ENCODE results near the gene RER1.

RER1 gene

DNA sequence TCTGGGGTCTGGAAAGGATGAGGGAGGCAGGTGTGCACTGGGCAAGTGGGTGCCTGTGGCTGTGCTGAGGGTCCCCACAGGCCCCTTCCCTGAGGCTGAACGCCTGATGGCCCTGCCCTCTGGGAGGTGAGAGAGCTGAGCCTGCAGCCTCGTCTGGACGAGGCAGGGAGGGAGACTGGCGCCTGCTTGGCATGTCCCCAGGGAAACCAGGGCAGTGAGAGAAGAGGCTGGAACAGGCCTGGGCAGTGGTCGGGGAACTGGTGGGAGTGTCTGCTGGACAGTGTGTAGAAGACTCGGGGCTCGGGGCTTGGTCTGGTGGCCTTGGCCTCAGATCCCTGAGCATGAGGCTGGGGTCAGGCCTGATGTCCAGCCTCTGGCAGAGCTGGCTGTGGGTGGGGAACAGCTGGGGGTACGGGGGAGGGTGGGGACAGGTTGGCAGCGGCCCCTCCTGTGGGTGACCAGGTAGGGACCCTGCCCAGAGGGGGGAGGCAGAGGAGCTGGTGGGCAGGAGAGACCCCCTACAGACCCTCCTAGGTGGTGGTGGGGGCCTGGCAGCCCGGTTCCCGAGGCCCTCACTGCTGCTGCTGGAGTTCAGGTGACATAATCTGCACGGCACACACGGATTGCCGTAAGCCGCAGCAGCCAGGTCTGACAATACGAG lies 53.7 kb downstream of the RER1 start:
- no peak for DNase-seq (ENCODE audit: low read depth in 2 of 2)

DNA sequence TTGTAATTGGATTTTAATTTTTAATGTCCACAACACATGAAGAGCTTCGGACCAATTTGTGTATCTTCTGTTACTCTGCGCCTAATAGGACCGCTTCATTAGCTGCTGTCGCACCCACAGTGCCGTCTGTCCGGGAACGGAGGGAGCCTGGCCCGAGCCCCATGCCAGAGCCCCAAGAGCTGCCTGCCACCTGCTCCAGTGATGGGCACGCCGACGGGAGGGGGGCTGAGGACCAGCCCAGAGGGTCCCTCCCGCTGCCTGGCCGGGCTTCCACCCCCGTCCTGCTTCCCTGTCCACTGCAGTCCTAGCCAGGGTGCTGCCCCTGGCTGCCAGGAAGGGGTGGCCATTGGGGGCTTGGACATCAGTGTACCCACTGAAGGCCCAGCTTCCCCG lies 54.2 kb downstream of the RER1 start:
- DNase-seq (ENCODE audit: low read depth in 2 of 2), result no peak

DNA sequence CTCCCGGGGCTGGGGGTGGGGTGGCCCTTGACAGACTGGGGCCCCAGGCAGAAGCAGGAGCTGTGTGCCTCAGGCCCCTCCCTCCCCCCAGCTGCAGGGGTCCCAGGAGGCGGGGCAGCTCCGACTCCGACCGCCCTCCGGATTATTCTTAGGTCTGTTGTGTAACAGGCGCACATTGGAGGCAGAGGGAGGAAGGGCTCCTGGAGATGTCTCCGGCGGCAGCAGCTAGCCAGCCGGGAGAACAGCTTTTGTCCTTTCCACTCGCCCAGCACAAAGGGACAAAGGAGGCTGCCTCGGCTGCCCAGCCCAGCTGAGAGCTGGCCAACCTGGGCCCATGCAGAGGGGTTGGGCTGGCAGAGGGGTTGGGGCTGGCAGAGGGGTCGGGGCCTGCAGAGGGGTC lies 54.8 kb downstream of the RER1 start:
- no peak for DNase-seq (ENCODE audit: low read depth in 2 of 2)

DNA sequence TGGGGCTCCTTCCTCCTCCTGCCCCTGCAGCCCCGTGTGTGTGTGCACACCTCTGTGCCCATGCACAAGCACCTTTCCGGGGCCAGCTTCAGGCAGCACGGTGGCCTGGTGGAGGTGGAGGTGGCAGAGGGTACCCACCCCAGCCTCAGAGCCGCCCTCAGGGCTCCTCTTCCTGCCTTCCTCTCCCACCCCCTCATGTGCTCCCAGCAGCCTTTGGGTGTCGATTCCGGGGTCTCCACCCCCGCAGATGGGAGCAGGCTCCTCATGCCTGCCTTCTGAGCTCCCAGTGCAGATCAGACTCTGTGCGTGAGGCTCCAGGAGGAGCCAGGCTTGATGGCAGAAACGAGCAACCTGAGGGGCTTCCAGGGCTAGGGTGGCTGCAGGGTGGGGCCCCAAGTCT lies 55.2 kb downstream of the RER1 start:
- DNase-seq (ENCODE audit: low read depth in 2 of 2), result no peak

DNA sequence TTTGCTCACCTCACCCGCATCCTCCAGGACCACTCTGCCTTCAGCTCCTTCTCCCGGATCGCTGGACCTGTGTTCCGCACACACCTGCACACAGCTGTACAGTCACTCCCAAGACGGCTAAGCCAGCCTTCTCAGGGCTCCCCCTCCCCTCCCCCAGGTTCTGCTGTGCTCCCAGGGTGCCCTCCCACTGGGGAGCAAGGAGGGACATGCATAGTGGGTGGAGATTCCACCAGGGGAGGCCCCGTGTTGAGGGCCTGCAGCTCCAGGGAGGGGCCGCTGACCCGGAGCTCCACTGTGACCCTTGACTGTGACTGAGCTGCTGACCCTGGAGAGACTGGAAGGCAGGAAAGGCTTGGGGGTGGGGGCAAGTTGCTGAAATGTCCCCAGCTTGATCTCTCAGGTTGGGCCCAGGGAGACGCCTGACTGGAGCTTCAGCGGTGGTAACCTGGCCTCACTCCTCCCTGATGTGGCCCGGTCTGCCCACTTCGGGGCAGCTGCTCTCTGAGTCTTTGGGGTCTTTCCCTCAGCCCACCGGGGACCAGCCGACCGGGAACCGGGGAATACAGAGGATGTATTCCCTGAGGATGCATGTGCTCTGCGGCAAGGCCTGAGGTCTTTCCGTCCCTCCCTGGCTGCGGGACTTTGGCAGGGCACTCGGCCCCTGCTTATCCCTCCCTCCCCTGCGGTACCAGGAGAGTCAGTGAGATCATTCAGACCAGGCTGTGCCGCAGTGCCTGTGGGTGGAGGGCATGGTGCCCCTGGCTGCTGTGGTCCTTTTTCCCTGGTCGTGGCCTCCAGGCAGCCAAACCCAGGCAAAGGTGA lies 55.8 kb downstream of the RER1 start:
- DNase-seq (ENCODE audit: low read depth in 2 of 2), result no peak

DNA sequence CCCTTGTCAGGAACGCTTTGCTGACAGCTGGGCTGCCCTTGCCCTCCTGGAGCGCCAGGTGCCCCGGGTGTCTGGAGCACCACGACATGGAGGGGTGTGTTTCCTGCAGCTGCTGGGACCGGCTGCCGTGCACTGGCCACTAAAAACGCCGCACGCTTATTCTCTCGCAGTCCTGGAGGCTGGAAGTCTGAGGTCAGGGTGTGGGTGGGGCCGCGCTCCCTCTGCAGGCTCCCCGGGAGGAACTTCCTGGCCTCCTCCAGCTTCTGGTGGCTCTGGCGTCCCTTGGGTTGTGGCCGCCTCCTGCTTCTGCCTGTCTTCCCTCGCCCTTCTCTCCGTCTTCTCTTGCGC lies 56.4 kb downstream of the RER1 start:
- DNase-seq (ENCODE audit: low read depth in 2 of 2), result no peak

DNA sequence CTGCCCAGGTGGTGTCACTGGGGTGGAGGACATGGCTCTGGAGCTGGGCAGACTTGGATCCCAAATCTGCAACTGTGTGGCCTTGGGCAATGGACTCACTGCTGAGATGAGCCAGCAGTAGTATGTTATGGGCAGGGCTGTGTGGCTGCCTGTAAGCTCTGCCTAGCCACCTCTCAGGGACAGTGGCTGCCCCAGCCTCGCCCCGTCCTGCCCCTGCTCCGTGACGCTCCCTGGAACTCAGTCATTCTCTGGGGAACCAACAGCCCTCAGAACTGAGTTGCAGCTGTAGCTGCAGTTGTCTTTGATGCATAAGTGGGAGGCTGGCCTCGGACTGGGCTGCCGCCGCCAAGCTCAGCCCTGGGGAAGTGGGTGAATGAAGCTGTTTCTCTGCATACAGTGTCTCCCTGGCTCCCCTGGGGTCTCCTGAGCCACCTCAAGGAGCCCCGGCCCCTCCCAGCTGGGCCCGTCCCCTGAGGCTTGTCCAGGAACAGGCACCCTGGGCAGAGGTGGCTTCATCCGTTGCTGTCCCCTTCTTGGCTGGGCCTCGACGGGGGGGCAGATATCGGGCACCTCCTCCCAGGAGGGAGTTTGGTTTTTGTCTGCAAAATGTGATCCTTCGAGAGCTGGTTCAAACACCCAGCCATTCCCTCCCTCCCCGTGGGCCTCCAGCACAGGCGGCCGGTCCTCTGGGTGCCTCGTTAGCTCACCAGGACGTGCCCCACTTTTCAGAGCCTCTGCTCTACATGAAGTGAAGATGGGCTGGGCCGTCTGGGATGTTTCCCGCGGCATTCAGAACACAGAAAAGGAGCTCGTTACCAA lies 58.2 kb downstream of the RER1 start:
- no peak for DNase-seq (ENCODE audit: low read depth in 2 of 2)

DNA sequence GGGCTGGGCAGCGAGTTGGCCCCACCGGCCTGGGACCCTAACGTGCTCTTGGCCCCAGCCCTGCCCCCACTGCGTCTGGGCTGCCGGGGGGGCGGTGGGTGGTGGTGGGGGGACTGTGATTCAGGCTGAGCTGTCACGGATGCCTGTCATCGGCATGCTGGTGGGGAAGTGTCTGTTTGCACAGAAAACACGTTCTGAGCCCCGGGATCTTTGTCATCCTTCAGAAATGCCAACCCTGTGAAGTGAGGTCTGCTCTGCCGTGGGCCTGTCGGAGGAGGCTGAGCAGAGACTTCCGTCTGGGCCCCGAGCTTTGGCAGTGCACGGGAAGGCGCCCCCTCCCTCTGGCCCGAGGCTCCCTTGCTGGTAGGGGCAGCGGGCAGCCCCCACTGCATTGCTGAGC lies 60.1 kb downstream of the RER1 start:
- DNase-seq (ENCODE audit: low read depth in 2 of 2), result no peak

DNA sequence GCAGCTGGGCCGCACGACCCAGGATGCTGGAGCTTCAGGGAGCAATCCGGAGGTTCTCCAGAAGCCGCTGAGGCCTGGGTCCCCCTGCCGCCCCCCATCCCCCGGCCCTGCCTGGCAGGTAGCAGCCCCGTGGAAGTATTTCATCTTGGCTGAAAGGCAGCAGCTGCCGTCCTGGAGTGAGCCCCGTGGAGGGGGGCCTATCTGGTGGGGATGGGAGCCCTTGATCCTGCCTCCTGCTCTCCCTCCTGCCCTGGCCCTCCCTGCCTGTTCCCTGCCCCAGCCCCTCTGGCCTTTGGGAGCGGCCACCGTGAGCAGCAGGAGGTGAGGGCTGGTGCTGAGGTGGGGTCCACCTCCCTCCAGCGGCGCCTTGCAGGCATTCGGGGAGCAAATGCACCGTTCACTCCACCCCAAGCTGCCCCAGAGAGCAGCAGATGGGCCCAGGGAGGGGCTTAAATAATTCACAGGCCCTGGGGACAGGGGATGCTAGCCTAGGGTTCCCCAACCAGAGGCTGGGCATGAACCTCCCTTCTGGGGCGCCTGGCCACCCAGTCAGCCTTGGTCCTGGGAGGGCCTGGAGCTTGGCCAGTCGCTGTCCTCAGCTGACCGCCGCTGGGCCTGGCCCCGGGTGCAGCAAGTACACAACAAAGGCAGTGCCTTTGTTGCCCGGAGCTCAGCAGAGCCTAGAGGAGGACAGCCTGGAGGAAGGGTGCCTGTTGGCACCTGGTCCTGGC lies 60.7 kb downstream of the RER1 start:
- no peak for DNase-seq (ENCODE audit: low read depth in 2 of 2)

DNA sequence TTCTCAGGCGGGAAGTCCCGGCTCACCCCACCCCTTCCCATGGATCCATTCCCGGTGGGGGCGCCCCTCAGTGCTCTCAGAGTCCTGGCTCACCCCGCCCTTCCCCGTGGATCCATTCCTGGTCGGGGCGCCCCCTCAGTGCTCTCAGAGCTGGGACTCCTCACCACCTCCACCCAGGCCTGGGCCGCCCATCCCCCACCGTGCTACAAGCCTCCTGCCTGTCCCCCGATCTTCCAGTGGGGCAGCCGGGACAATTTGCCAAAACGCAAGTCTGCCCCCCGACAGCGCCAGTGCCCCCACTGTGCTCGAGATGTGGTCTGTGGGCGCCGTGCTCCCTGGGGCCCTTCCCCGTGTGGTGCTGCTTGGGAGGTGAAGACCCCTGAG lies 61.3 kb downstream of the RER1 start:
- no peak for DNase-seq (ENCODE audit: low read depth in 2 of 2)

DNA sequence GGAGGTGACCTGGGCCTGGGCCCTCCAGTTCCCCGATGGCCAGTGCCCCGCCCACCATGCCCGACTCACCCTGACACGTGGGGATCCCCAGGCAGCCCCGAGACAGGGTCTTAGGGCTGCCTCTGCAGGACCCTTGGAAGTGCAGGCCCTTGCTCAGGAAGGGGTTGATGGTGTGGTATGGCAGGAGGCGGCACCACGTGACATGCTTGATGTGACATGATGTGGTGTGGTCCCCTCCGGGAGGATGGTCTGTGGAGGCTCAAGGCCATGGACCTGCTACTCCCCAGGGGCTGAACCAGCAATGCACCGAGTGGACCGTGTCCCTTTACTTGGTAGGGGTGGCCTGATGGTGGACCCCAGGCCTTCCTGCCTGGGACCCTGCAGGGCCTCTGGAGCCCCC lies 62.6 kb downstream of the RER1 start:
- no peak for DNase-seq (ENCODE audit: low read depth in 2 of 2)

Data from activated CD8-positive, alpha-beta memory T cell treated with anti-CD3 and anti-CD28 coated beads for 4 hours (primary cell).